Pons (tissue), 1 donor: ENCODE measurements around the gene PLEK2.
"Not testable (repeated sequence)": the region's sequence is repeated elsewhere in the genome, so short reads cannot be mapped to it uniquely, and the experiment has no call there.

Experiments used
- DNase-seq: peaks from one replicate; pipeline ENCODE4 v3.0.0-alpha.2; 2016; ENCODE audit warnings: low spot score

PLEK2 gene

GRCh38 chr14:67411820-67412421 is at the start of gene PLEK2:
TSS of gene PLEK2 (minus strand) at chr14:67412165. CDS start at chr14:67412059, 106 bp downstream.
- DNase-seq: no peak

DNA sequence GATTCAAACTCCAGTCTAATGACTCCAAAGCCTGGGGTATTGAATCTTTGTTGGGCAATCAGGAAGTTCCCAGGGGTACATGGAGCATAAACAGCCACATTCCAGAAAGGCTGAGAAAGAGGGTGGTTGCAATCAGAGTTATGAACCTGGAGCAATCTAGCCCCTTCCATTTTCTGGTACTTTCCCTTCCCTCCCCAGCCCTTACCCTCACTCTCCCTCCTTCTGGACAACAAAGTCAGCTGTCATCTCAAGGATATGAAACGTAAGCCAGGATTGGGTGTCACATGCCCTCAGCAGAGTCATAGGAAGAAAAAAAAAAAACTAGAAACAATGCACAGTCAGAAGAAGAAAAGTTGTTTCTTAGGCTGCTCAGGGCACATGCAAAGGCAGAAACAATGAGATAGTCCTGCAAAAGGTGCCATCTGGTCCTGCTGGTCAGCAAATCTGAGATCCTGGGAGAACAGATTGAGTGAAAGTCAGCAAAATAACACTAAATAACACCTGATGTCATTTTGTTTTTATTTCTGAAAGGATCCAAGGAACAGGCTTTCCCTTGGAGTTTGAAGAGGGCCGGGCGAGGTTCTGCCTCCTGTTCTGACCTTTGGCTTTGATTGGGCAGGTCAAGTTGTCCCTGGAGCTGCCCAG is 49.5 kb upstream of the PLEK2 start:
- no peak for DNase-seq

GRCh38 chr14:67459336-67459735 is 47.4 kb upstream of the PLEK2 start:
- no peak for DNase-seq

DNA sequence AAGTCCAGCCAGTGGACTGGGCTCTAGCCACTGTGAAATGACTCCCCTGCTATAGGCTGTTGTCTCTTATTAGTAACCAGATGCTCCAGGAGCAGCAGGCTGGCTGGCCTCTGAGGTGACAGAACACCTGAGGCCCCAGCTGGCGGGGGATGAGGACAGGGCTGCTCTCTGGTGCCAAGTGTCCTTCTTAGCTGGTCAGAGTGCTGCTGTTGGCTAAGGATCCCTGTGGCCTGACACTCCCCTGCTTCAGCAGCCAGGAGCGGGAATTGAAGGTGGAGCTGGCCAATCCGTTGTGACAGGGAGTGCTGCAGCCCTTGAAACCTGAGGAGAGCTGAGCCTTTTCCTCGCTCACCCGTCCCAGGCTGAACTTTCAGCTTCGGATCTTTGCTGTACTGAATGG is 45.8 kb upstream of the PLEK2 start:
- DNase-seq: no peak

GRCh38 chr14:67456732-67457131 is 44.8 kb upstream of the PLEK2 start:
- DNase-seq: no peak

DNA sequence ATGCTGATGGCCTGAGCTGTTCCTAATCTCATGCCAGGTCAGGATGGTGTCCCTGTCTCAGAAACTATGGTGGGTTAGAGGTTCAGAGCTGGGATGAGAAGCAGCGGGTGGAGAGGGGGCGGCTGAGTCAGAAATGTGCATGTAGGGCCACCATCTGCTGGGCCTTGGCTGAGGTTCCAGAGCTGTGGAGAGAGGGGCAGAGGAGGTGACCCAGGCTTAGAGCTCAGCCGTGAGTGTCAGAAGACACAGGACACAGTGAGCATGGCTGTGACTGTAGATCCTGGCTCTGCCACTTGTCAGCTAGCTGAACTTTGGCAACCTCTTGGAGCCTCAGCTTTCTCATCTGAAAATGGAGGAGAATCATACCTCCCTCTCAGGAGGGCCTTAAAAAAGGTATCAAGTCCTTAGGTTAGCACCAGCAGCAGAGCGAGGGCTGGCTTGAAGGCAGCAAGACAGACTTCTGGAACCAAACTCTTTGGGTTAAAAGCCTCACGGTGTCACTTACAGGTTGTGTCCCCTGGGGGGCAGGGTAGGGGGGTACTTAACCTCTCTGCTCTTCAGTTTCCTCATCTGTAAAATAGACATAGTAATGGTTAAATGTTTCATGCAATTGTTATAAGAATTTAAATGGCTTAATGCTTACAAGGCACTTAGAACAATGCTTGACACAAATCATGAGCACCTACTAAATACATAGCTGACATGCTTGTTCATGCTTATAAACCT is 41.8 kb upstream of the PLEK2 start:
- DNase-seq: no peak

DNA sequence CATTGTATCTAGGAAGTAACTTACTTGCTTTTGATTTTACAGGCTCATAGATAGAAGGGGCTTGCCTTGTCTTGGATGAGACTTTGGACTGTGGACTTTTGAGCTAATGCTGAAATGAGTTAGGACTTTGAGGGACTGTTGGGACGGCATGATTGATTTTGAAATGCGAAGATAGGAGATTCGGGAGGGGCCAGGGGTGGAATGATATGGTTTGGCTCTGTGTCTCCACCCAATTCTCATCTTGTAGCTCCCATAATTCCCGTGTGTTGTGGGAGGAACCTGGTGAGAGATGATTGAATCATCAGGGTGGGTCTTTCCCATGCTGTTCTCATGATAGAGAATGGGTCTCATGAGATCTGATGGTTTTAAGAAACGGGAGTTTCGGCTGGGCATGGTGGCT is 39.7 kb upstream of the PLEK2 start:
- not testable (repeated sequence) for DNase-seq

DNA sequence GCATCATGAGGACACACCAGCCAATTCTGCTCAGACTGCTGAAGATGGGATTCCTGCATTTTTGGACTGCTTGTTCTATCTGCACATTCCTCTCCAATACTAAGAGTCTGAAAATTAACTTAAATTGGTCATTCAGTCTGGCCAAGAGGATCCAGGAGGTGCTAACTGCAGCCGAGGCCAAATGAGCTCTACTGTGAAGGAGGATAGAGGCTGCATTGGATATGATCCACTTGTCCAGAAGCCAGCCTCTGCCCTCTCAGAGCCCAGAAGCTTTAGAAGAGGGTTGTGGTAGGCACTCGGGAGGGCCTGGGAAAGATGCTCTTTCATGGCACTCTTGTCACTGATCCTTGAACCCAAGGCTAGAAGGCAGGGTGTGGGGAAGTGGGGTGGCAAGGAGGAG is 37.1 kb upstream of the PLEK2 start:
- DNase-seq: peak; percentile 63

DNA sequence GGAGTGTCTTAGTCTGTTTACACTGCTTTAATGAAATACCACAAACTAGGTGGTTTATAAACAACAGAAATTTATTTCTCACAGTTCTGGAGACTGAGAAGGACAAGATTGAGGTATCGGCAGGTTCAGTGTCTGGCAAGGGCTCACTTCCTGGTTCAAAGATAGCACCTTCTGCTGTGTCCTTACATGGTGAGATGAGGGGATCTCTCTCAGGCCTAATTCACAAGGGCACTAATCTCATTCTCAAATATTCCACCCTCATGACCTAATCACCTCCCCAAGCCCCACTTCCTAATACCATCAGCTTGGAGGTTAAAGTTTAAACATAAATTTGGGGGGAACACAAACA is 35.0 kb upstream of the PLEK2 start:
- no peak for DNase-seq

DNA sequence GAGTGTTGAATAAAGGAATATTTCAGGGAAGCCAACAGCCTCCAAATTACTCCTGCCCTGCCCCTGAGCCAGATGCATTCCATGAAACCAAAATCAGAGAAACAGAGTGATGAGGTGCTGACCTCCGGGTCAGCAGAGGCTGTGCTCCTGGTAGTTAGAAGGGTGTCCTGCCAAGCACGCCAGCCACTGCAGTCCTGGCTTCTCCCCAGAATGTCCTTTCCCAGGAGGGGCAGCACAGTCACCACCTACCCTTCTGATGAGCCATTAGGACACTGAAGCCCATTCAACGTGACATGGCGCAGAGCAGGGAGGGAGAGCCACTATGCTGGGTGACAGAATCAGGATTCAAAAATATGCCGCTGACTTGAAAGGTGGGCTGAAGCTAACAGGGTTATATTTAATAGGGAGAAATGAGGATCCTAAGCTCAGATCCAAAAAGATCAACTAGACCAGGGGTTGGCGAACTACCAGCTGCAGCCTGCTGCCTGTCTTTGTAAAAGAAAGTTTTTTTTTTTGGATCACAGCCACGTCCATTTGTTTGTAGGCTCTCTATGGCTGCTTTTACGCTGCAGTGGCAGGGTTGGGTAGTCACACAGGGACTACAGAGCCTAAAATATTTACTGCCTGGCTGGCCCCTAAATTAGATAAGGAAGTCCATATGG is 34.5 kb upstream of the PLEK2 start:
- DNase-seq: peak; percentile 74

GRCh38 chr14:67444395-67444794 is 32.4 kb upstream of the PLEK2 start:
- no peak for DNase-seq

- no peak for DNase-seq
Observed at GRCh38 chr14:67442139-67442906, 30.4 kb upstream of the PLEK2 start.

DNA sequence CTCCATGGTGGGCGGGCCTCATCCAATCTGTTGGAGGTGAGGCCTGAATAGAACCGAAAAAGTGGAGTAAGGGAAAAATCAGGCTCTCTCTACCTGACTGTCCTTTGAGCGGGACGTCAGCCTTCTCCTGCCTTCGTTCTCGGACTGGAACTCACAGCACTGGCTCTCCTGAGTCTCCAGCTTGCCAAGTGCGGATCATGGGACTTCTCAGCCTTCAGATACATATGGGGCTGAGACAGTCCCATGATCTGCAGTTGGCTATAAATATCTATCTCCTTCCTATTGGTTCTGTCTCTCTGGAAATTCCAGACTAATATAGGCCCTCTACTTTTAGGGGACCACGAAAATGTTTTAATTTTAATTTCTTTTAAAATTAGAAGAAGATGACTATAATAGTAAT is 29.7 kb upstream of the PLEK2 start:
- DNase-seq: no peak

DNA sequence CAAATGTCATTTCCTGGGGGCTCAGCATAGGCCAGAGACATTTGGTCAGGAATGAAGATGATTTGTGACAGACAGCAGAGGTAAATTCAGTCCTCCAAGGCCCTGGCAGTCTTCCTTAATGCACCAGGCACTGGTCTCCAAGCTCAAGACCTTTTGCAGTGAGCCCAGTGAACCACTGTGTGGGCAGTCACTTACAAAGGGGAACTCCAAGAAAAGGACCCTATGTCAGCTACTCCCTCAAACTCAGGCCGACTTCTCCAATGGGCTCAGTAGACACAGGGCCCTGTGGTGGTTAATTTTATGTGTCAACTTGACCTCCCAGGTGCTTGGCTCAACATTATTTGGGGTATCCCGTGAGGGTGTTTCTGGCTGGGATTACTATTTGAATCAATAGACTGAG is 29.3 kb upstream of the PLEK2 start:
- no peak for DNase-seq

- DNase-seq: no peak
Observed at GRCh38 chr14:67440513-67440912, 28.5 kb upstream of the PLEK2 start.

GRCh38 chr14:67438969-67439368 is 27.0 kb upstream of the PLEK2 start:
- DNase-seq: no peak

DNA sequence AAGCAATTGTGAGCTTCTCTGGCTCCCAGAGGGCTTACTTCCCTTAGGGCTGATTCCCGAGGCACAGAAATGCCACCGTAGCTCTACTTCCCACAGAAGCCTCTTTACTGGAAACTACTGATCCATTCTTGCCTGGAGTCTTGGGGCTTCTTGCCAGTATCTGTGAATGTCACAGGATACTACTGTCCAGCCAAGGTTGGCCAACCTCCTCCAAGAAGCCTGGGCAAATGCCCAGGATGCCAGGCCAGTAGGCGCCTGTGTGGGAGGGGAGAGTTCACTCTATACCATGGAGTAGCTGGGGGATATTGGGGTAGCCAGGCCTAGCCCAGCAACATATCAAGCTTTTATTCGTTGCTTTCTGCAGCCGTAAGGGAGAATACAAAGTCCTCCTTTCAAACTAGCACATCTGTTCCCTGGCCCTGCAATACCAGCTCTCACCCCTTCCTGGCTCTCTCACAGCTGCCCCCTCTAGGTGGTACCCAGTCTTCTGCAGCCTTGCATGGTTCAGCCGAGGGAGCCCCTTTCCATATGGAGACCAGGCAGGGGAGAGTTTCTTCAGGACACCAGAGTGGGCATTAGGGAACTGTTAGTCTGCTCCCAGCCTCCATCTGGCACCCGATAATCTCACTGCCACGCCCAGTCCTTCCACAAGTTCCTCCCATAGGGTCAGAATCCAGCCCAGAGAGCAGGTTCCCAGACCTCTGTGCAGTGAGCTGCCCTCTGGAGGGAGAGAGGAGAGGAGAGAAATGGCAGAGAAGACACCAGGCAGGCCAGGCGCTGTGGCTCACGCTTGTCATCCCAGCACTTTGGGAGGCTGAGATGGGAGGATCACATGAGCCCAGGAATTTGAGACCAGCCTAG is 24.3 kb upstream of the PLEK2 start:
- peak; percentile 61 for DNase-seq

DNA sequence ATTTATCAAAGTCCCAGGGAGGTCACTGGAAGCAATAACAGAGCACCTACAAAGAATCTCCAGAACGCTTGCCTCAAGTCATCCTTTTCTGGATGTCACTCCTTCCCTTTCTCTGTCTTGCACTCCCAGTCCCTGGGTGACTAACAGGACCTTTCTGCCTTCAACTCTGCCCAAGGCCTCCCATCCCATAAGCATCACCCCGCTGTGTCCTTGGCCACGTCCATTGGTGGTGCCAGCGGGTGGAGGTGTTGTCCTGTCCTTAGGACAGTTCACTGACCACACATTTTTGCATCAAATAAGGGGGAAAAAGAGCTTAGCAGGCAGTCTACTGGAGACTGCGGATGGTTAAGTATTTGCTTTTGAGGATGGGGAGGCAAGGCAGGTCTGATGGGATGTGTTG is 23.6 kb upstream of the PLEK2 start:
- no peak for DNase-seq

GRCh38 chr14:67432050-67432564 is 20.1 kb upstream of the PLEK2 start:
- DNase-seq: no peak

- DNase-seq: no peak
Observed at GRCh38 chr14:67429510-67430205, 17.7 kb upstream of the PLEK2 start.
